Dendritic cell treated with granulocyte-macrophage colony-stimulating factor and Interleukin-4, amounts not matched to agents 40 ng/mL and 50 ng/mL, for 4 days (primary cell): Measurements from ENCODE around the gene CABLES1.

Experiments used
- H3K27ac Mint-ChIP-seq: one replicate; pipeline ENCODE4 v1.8.0; 2022; ENCODE audit warnings: mild to moderate bottlenecking, mixed read lengths
- H3K27me3 Mint-ChIP-seq: one replicate; pipeline ENCODE4 v1.8.0; 2022; ENCODE audit warnings: mild to moderate bottlenecking, mixed read lengths
- H3K36me3 Mint-ChIP-seq: one replicate; pipeline ENCODE4 v1.8.0; 2022; ENCODE audit warnings: low read depth, mixed read lengths
- H3K4me1 Mint-ChIP-seq: one replicate; pipeline ENCODE4 v1.8.0; 2022; ENCODE audit warnings: low read depth, mixed read lengths
- H3K4me3 Mint-ChIP-seq: one replicate; pipeline ENCODE4 v1.8.0; 2022; ENCODE audit warnings: mild to moderate bottlenecking, moderate library complexity, mixed read lengths
- H3K9me3 Mint-ChIP-seq: one replicate; pipeline ENCODE4 v1.8.0; 2022; ENCODE audit warnings: mixed read lengths
- intact Hi-C: fragments of 100-400 bp; cut with micrococcal nuclease; formaldehyde crosslinking; loops from one replicate; pipeline ENCODE4 v1.15.0; 2022

Gene CABLES1

GRCh38 chr18:23176701-23177432 lies 41.6 kb downstream of the CABLES1 start:
- H3K4me3 Mint-ChIP-seq: no peak overlapping the region
- no peaks in the 10 kb centered on the region for H3K9me3 Mint-ChIP-seq
- intact Hi-C loops: no loop called here
- H3K27me3 Mint-ChIP-seq: no peaks in the 10 kb centered on the region
- H3K4me1 Mint-ChIP-seq: no peaks in the 10 kb centered on the region
- H3K36me3 Mint-ChIP-seq: no peaks in the 10 kb centered on the region
- no peak overlapping the region for H3K27ac Mint-ChIP-seq

GRCh38 chr18:23177433-23178072 lies 42.3 kb downstream of the CABLES1 start:
- Mint-ChIP-seq H3K27me3 (no peaks in the 10 kb centered on the region), H3K9me3 (no peaks in the 10 kb centered on the region), H3K4me1 (no peaks in the 10 kb centered on the region), H3K4me3 (no peak overlapping the region), H3K36me3 (no peaks in the 10 kb centered on the region), H3K27ac (no peak overlapping the region)
- intact Hi-C loops: no loop called here

GRCh38 chr18:23178201-23178600 lies 42.9 kb downstream of the CABLES1 start:
- H3K4me3 Mint-ChIP-seq: no peak overlapping the region
- intact Hi-C loops: no loop called here
- no peaks in the 10 kb centered on the region for H3K27me3 Mint-ChIP-seq
- H3K36me3 Mint-ChIP-seq: no peaks in the 10 kb centered on the region
- no peaks in the 10 kb centered on the region for H3K9me3 Mint-ChIP-seq
- H3K4me1 Mint-ChIP-seq: no peaks in the 10 kb centered on the region
- H3K27ac Mint-ChIP-seq: no peak overlapping the region

GRCh38 chr18:23178661-23179081 lies 43.4 kb downstream of the CABLES1 start:
- H3K4me3 Mint-ChIP-seq: no peak overlapping the region
- H3K9me3 Mint-ChIP-seq: no peaks in the 10 kb centered on the region
- intact Hi-C loops: no loop called here
- H3K27ac Mint-ChIP-seq: no peak overlapping the region
- no peaks in the 10 kb centered on the region for H3K36me3 Mint-ChIP-seq
- H3K27me3 Mint-ChIP-seq: no peaks in the 10 kb centered on the region
- no peaks in the 10 kb centered on the region for H3K4me1 Mint-ChIP-seq

GRCh38 chr18:23179416-23179815 lies 44.1 kb downstream of the CABLES1 start:
- intact Hi-C loops: no loop called here
- H3K27me3 Mint-ChIP-seq: no peaks in the 10 kb centered on the region
- H3K27ac Mint-ChIP-seq: no peak overlapping the region
- no peaks in the 10 kb centered on the region for H3K9me3 Mint-ChIP-seq
- H3K4me3 Mint-ChIP-seq: no peak overlapping the region
- no peaks in the 10 kb centered on the region for H3K36me3 Mint-ChIP-seq
- H3K4me1 Mint-ChIP-seq: no peaks in the 10 kb centered on the region

GRCh38 chr18:23181547-23181946 lies 46.3 kb downstream of the CABLES1 start:
- Mint-ChIP-seq H3K27ac (no peak overlapping the region), H3K9me3 (no peaks in the 10 kb centered on the region), H3K4me3 (no peak overlapping the region), H3K27me3 (no peaks in the 10 kb centered on the region), H3K36me3 (no peaks in the 10 kb centered on the region), H3K4me1 (no peaks in the 10 kb centered on the region)
- intact Hi-C loops: no loop called here

GRCh38 chr18:23182606-23183005 lies 47.3 kb downstream of the CABLES1 start:
- H3K36me3 Mint-ChIP-seq: no peaks in the 10 kb centered on the region
- no peaks in the 10 kb centered on the region for H3K27me3 Mint-ChIP-seq
- H3K9me3 Mint-ChIP-seq: no peaks in the 10 kb centered on the region
- no peak overlapping the region for H3K4me3 Mint-ChIP-seq
- H3K27ac Mint-ChIP-seq: no peak overlapping the region
- no peaks in the 10 kb centered on the region for H3K4me1 Mint-ChIP-seq
- intact Hi-C loops: no loop called here

- H3K27me3 Mint-ChIP-seq: no peaks in the 10 kb centered on the region
- H3K4me1 Mint-ChIP-seq: no peaks in the 10 kb centered on the region
- H3K36me3 Mint-ChIP-seq: no peaks in the 10 kb centered on the region
- H3K9me3 Mint-ChIP-seq: no peaks in the 10 kb centered on the region
- no peak overlapping the region for H3K4me3 Mint-ChIP-seq
- intact Hi-C loops: no loop called here
- no peak overlapping the region for H3K27ac Mint-ChIP-seq
Observed at GRCh38 chr18:23183411-23184150, 48.3 kb downstream of the CABLES1 start.

- no peaks in the 10 kb centered on the region for H3K36me3 Mint-ChIP-seq
- no peak overlapping the region for H3K27ac Mint-ChIP-seq
- no peaks in the 10 kb centered on the region for H3K4me1 Mint-ChIP-seq
- no peak overlapping the region for H3K4me3 Mint-ChIP-seq
- intact Hi-C loops: no loop called here
- H3K27me3 Mint-ChIP-seq: no peaks in the 10 kb centered on the region
- H3K9me3 Mint-ChIP-seq: no peaks in the 10 kb centered on the region
Observed at GRCh38 chr18:23186781-23187180, 51.5 kb downstream of the CABLES1 start.

- Mint-ChIP-seq H3K36me3 (no peaks in the 10 kb centered on the region), H3K9me3 (no peaks in the 10 kb centered on the region), H3K4me3 (no peak overlapping the region), H3K4me1 (peaks cover 7% of the 10 kb centered on the region), H3K27ac (no peak overlapping the region), H3K27me3 (no peaks in the 10 kb centered on the region)
- intact Hi-C loops: no loop called here
Observed at GRCh38 chr18:23188068-23188760, 52.9 kb downstream of the CABLES1 start.

- no peak overlapping the region for H3K27ac Mint-ChIP-seq
- H3K9me3 Mint-ChIP-seq: no peaks in the 10 kb centered on the region
- intact Hi-C loops: no loop called here
Observed at GRCh38 chr18:23189099-23189498, 53.8 kb downstream of the CABLES1 start.

GRCh38 chr18:23189768-23190661 lies 54.7 kb downstream of the CABLES1 start:
- no peaks in the 10 kb centered on the region for H3K9me3 Mint-ChIP-seq
- H3K4me3 Mint-ChIP-seq: no peak overlapping the region
- H3K27me3 Mint-ChIP-seq: no peaks in the 10 kb centered on the region
- H3K4me1 Mint-ChIP-seq: peaks cover 7% of the 10 kb centered on the region
- H3K27ac Mint-ChIP-seq: no peak overlapping the region
- no peaks in the 10 kb centered on the region for H3K36me3 Mint-ChIP-seq
- intact Hi-C loops: no loop called here

More at GRCh38 chr18:23189099-23189498, 53.8 kb downstream of the CABLES1 start:
- Mint-ChIP-seq H3K36me3 (no peaks in the 10 kb centered on the region), H3K27me3 (no peaks in the 10 kb centered on the region), H3K4me3 (no peak overlapping the region), H3K4me1 (peaks cover 7% of the 10 kb centered on the region)

- Mint-ChIP-seq H3K4me3 (no peak overlapping the region), H3K36me3 (no peaks in the 10 kb centered on the region), H3K4me1 (peaks cover 7% of the 10 kb centered on the region), H3K27ac (no peak overlapping the region), H3K9me3 (no peaks in the 10 kb centered on the region), H3K27me3 (no peaks in the 10 kb centered on the region)
- intact Hi-C loops: no loop called here
Observed at GRCh38 chr18:23191232-23191631, 55.9 kb downstream of the CABLES1 start.
